K562 (cell line): Measurements from ENCODE around the gene ITGB2. TPM values are rescaled to one million over a fixed set of nuclear protein-coding genes. Genes with fewer than 3 reads are reported as not detected.

ENCODE experiments used
- ARID1B ChIP-seq: fragments of 450-650 bp; IDR thresholded peaks from 2 replicates; pipeline ENCODE4 v1.6.1; 2016; ENCODE audit warnings: antibody characterized with exemption, mild to moderate bottlenecking, inconsistent platforms
- BHLHE40 ChIP-seq: IDR thresholded peaks from 2 replicates; pipeline ENCODE4 v1.6.1; 2011; ENCODE audit warnings: low read length, improper control_type of control experiment
- CBFA2T2 ChIP-seq: fragments of 450-650 bp; conservative IDR thresholded peaks from 2 replicates; pipeline ENCODE4 v1.6.1; 2017; ENCODE audit warnings: mild to moderate bottlenecking
- CBX1 ChIP-seq: sonication (generic); IDR thresholded peaks from 2 replicates; pipeline ENCODE4 v1.6.1; 2016; ENCODE audit warnings: antibody characterized with exemption, low read depth, mild to moderate bottlenecking
- CCAR2 ChIP-seq: fragments of 200-400 bp; formaldehyde crosslinking; IDR thresholded peaks from 2 replicates; pipeline ENCODE4 v1.6.1; 2017; ENCODE audit warnings: mild to moderate bottlenecking, low read depth, low read length
- CEBPB ChIP-seq: fragments of 450-650 bp; IDR thresholded peaks from 2 replicates; pipeline ENCODE4 v1.6.1; 2016; ENCODE audit warnings: missing genetic modification characterization, missing compliant biosample characterization
- CSDE1 ChIP-seq, 2 experiments: fragments of 450-650 bp; IDR thresholded peaks; 2 replicates each; pipeline ENCODE4 v1.6.1; 2016; ENCODE audit warnings: mild to moderate bottlenecking in 1 of 2
- FOXJ3 ChIP-seq: sonication (generic); formaldehyde crosslinking; IDR thresholded peaks from 2 replicates; pipeline ENCODE4 v1.4.0; 2020; ENCODE audit warnings: mild to moderate bottlenecking, missing genetic modification reagents
- KDM1A ChIP-seq, 2 experiments: fragments of 450-650 bp; IDR thresholded peaks; 2 replicates each; pipeline ENCODE4 v1.6.1; 2016; ENCODE audit warnings: mild to moderate bottlenecking in 2 of 2
- KHSRP ChIP-seq: fragments of 450-650 bp; IDR thresholded peaks from 2 replicates; pipeline ENCODE4 v1.6.1; 2017
- MTA2 ChIP-seq: fragments of 450-650 bp; IDR thresholded peaks from 2 replicates; pipeline ENCODE4 v1.6.1; 2016; ENCODE audit warnings: low read depth
- PHF21A ChIP-seq: fragments of 450-650 bp; IDR thresholded peaks from 2 replicates; pipeline ENCODE4 v1.6.1; 2017; ENCODE audit warnings: low read depth, borderline replicate concordance
- PML ChIP-seq: IDR thresholded peaks from 2 replicates; pipeline ENCODE4 v1.6.1; 2012; ENCODE audit warnings: low read length, inconsistent platforms
- SMARCE1 ChIP-seq: fragments of 450-650 bp; IDR thresholded peaks from 2 replicates; pipeline ENCODE4 v1.7.1; 2016; ENCODE audit warnings: mild to moderate bottlenecking
- SMC3 ChIP-seq: conservative IDR thresholded peaks from 2 replicates; pipeline ENCODE4 v1.6.1; 2011; ENCODE audit warnings: low read depth, low read length, improper control_type of control experiment; ENCODE audit not compliant: insufficient read depth
- TBP ChIP-seq: optimal IDR thresholded peaks from 2 replicates; pipeline ENCODE3; 2011; ENCODE audit warnings: low read depth, low read length, improper control_type of control experiment
- YY1 ChIP-seq, 3 experiments: IDR thresholded peaks; 2 replicates each; pipeline ENCODE4 v1.6.1; 2011; ENCODE audit warnings: low read length in 2 of 3, mild to moderate bottlenecking in 2 of 3, moderate library complexity in 2 of 3, borderline replicate concordance in 1 of 3, control low read depth in 1 of 3, low read depth in 1 of 3; ENCODE audit not compliant: insufficient read depth in 3 of 3, insufficient replicate concordance in 2 of 3, control insufficient read depth in 1 of 3, insufficient read length in 1 of 3; ENCODE audit errors: extremely low read depth in 1 of 3
- ZNF561 ChIP-seq: fragments of 450-650 bp; formaldehyde crosslinking; conservative IDR thresholded peaks from 2 replicates; pipeline ENCODE4 v1.4.0; 2020; ENCODE audit warnings: mild to moderate bottlenecking, moderate library complexity
- polyA plus RNA-seq, 8 experiments: library from polyadenylated mRNA; depleted of rRNA in 4 of 8; stranded (reverse) in 5 of 8; unstranded in 3 of 8; fragments of >200 nt; fragmentation: Nextera tagmentation in 2 of 8; fragmentation: Illumina TruSeq in 1 of 8; extraction: Ambion mirVana in 2 of 8; extraction: Trizol in 1 of 8; gene quantifications; 2 replicates each; pipeline versions ENCODE4 v1.2.1 to v1.2.3, GENCODE V29; 2011 to 2014; ENCODE audit warnings: inconsistent platforms in 1 of 8, missing spikeins in 1 of 8
- total RNA-seq, 7 experiments: library from RNA; depleted of rRNA in 6 of 7; stranded (reverse); fragments of >200 nt in 6 of 7; fragmentation: Illumina TruSeq in 2 of 7; extraction: Trizol in 2 of 7; gene quantifications; 2 replicates each; pipeline versions ENCODE4 v1.2.1 to v1.2.3, GENCODE V29; 2011 to 2021; ENCODE audit warnings: low replicate concordance in 1 of 7
- TF ChIP-seq, protein P1 (sequence below): fragments of 200-400 bp; formaldehyde crosslinking; IDR thresholded peaks from 2 replicates; pipeline ENCODE4 v1.6.1; 2017; ENCODE audit warnings: mild to moderate bottlenecking, low read depth, low read length, moderate library complexity
- TF ChIP-seq, protein P2 (sequence below): fragments of 450-650 bp; conservative IDR thresholded peaks from 2 replicates; pipeline ENCODE4 v1.6.1; 2016; ENCODE audit warnings: missing genetic modification characterization, low read depth, mild to moderate bottlenecking, control low read depth, missing compliant biosample characterization
- TF ChIP-seq, protein P3 (sequence below): fragments of 450-650 bp; IDR thresholded peaks from one replicate; pipeline ENCODE4 v1.6.1; 2018; ENCODE audit warnings: mild to moderate bottlenecking, moderate library complexity; ENCODE audit not compliant: partially characterized antibody
- TF ChIP-seq, protein P4 (sequence below), 2 experiments: fragments of 450-650 bp in 1 of 2; IDR thresholded peaks; 2 replicates each; pipeline ENCODE4 v1.6.1; 2011 to 2017; ENCODE audit warnings: low read depth in 2 of 2, antibody characterized with exemption in 1 of 2, borderline replicate concordance in 1 of 2, low read length in 1 of 2, mild to moderate bottlenecking in 1 of 2, mixed read lengths in 1 of 2; ENCODE audit not compliant: control insufficient read depth in 1 of 2

The ITGB2 gene
- total and polyA plus RNA-seq, 9 of the 15 experiments (the other 6 are each of a cell fraction or from before 2014, with no cell fraction given), result 0.07 to 1.3 (median 0.51) TPM; not detected in 2

DNA sequence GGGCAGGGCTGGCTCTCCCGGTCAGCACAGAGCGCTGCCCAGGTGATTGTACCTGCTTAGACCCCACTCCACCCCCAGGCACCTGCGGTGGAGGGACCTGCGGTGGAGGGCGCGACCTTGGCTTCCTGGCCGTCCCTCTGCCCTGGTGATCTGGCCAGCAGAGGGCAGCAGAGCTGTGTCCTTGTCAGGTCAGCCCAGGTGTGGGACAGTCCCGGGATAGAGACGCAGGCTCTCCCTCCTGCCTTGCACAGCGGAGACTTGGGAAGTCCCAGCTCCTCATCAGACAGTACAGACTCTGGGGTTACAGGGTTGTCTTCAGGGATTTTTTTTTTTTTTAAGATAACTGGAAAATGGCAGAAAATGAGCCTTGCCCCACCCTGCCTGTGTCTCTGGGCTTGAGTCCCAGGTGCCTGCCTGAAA lies 29.1 kb upstream of the ITGB2 start (continued):
- no peak for TF ChIP-seq PML
- TF ChIP-seq PHF21A, result no peak
- no peak for TF ChIP-seq ARID1B
- TF ChIP-seq, protein P1, sequence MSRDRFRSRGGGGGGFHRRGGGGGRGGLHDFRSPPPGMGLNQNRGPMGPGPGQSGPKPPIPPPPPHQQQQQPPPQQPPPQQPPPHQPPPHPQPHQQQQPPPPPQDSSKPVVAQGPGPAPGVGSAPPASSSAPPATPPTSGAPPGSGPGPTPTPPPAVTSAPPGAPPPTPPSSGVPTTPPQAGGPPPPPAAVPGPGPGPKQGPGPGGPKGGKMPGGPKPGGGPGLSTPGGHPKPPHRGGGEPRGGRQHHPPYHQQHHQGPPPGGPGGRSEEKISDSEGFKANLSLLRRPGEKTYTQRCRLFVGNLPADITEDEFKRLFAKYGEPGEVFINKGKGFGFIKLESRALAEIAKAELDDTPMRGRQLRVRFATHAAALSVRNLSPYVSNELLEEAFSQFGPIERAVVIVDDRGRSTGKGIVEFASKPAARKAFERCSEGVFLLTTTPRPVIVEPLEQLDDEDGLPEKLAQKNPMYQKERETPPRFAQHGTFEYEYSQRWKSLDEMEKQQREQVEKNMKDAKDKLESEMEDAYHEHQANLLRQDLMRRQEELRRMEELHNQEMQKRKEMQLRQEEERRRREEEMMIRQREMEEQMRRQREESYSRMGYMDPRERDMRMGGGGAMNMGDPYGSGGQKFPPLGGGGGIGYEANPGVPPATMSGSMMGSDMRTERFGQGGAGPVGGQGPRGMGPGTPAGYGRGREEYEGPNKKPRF, result no peak
- TF ChIP-seq MTA2, result no peak
- TF ChIP-seq, protein P2, sequence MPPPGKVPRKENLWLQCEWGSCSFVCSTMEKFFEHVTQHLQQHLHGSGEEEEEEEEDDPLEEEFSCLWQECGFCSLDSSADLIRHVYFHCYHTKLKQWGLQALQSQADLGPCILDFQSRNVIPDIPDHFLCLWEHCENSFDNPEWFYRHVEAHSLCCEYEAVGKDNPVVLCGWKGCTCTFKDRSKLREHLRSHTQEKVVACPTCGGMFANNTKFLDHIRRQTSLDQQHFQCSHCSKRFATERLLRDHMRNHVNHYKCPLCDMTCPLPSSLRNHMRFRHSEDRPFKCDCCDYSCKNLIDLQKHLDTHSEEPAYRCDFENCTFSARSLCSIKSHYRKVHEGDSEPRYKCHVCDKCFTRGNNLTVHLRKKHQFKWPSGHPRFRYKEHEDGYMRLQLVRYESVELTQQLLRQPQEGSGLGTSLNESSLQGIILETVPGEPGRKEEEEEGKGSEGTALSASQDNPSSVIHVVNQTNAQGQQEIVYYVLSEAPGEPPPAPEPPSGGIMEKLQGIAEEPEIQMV, result no peak
- peak; percentile 47; the same call in 1 of the 2 replicates for TF ChIP-seq BHLHE40
- TF ChIP-seq CBFA2T2, result no peak
- no peak for TF ChIP-seq CSDE1 (IDR thresholded peaks at IDR 0.05)
- TF ChIP-seq CCAR2, result no peak
- TF ChIP-seq, protein P3, sequence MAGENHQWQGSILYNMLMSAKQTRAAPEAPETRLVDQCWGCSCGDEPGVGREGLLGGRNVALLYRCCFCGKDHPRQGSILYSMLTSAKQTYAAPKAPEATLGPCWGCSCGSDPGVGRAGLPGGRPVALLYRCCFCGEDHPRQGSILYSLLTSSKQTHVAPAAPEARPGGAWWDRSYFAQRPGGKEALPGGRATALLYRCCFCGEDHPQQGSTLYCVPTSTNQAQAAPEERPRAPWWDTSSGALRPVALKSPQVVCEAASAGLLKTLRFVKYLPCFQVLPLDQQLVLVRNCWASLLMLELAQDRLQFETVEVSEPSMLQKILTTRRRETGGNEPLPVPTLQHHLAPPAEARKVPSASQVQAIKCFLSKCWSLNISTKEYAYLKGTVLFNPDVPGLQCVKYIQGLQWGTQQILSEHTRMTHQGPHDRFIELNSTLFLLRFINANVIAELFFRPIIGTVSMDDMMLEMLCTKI, result no peak
- no peak for TF ChIP-seq FOXJ3 (CRISPR knock-in tag)
- no peak for TF ChIP-seq KHSRP
- no peak for TF ChIP-seq TBP
- peak; percentile 94 for TF ChIP-seq SMC3
- no peak for TF ChIP-seq ZNF561 (CRISPR knock-in tag)
- peak in 1 of 3 experiments; percentile 17 for TF ChIP-seq YY1 (IDR thresholded peaks at IDR 0.05; ENCODE audit: borderline replicate concordance in 1 of 3, control insufficient read depth in 1 of 3, extremely low read depth in 1 of 3, insufficient read depth in 3 of 3, insufficient read length in 1 of 3, insufficient replicate concordance in 2 of 3, low read depth in 1 of 3, low read length in 2 of 3)
- TF ChIP-seq CEBPB (tag), result no peak
- TF ChIP-seq, protein P4, sequence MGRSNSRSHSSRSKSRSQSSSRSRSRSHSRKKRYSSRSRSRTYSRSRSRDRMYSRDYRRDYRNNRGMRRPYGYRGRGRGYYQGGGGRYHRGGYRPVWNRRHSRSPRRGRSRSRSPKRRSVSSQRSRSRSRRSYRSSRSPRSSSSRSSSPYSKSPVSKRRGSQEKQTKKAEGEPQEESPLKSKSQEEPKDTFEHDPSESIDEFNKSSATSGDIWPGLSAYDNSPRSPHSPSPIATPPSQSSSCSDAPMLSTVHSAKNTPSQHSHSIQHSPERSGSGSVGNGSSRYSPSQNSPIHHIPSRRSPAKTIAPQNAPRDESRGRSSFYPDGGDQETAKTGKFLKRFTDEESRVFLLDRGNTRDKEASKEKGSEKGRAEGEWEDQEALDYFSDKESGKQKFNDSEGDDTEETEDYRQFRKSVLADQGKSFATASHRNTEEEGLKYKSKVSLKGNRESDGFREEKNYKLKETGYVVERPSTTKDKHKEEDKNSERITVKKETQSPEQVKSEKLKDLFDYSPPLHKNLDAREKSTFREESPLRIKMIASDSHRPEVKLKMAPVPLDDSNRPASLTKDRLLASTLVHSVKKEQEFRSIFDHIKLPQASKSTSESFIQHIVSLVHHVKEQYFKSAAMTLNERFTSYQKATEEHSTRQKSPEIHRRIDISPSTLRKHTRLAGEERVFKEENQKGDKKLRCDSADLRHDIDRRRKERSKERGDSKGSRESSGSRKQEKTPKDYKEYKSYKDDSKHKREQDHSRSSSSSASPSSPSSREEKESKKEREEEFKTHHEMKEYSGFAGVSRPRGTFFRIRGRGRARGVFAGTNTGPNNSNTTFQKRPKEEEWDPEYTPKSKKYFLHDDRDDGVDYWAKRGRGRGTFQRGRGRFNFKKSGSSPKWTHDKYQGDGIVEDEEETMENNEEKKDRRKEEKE (IDR thresholded peaks at IDR 0.05; ENCODE audit: borderline replicate concordance in 1 of 2, control insufficient read depth in 1 of 2, low read depth in 2 of 2, low read length in 1 of 2), result no peak
- TF ChIP-seq CBX1, result no peak
- TF ChIP-seq SMARCE1, result no peak
- no peak for TF ChIP-seq KDM1A (IDR thresholded peaks at IDR 0.05)
